Thyroid gland (tissue), 4 donors: ENCODE measurements around the gene KRTAP12-3. TPM values are rescaled to one million over a fixed set of nuclear protein-coding genes. Genes with fewer than 3 reads are reported as not detected.

Experiments used
- DNase-seq, 2 donors: peaks; one replicate each; pipeline ENCODE4 v3.0.0-alpha.2; 2019
- H3K27ac ChIP-seq, 3 donors: fragments of 200-600 bp; sonication (generic); 1 replicate in 2 of 3; 2 replicates in 1 of 3; pipeline ENCODE4 v1.5.1; 2016 to 2019; ENCODE audit warnings: mild to moderate bottlenecking in 1 of 3, moderate library complexity in 1 of 3
- H3K27me3 ChIP-seq: fragments of 200-600 bp; sonication (generic); one replicate; pipeline ENCODE4 v1.5.1; 2019
- H3K36me3 ChIP-seq, 2 donors: fragments of 200-600 bp; sonication (generic); one replicate each; pipeline ENCODE4 v1.5.1; 2016 to 2019
- H3K4me1 ChIP-seq, 2 donors: fragments of 200-600 bp; sonication (generic); one replicate each; pipeline ENCODE4 v1.5.1; 2017 to 2019
- H3K4me3 ChIP-seq, 3 donors: fragments of 200-600 bp; sonication (generic); replicated peaks in 1 of 3; 1 replicate in 2 of 3; 2 replicates in 1 of 3; pipeline ENCODE4 v1.5.1; 2016; ENCODE audit warnings: mild to moderate bottlenecking in 1 of 3
- H3K9me3 ChIP-seq: fragments of 200-600 bp; sonication (generic); one replicate; pipeline ENCODE4 v1.5.1; 2017
- POLR2A ChIP-seq, 2 donors: fragments of 450-650 bp; IDR thresholded peaks; one replicate each; pipeline ENCODE4 v1.6.1; 2017; ENCODE audit warnings: antibody characterized with exemption in 2 of 2, mild to moderate bottlenecking in 2 of 2, moderate library complexity in 1 of 2
- WGBS, 2 donors: methylation state at CpG; one replicate each; pipeline ENCODE4 v1.1.5; 2017; 5-methylcytosine and 5-hydroxymethylcytosine counted together
- intact Hi-C: fragments of 100-400 bp; cut with DNase I; formaldehyde crosslinking; loops from one replicate; pipeline ENCODE4 v1.15.1; 2023
- total RNA-seq, 4 donors: library from RNA; depleted of rRNA; stranded (reverse); fragments of >200 nt; gene quantifications; one replicate each; pipeline ENCODE4 v1.2.3, GENCODE V29; 2016
- TF ChIP-seq, protein P1 (sequence below), 6 experiments: fragments of 200-600 bp in 3 of 6; fragments of 450-650 bp in 3 of 6; sonication (generic) in 3 of 6; IDR thresholded peaks; one replicate each; pipeline ENCODE4 v1.5.1; 2016 to 2019; ENCODE audit warnings: antibody characterized with exemption in 6 of 6, mild to moderate bottlenecking in 2 of 6, inconsistent platforms in 1 of 6, moderate library complexity in 1 of 6

The KRTAP12-3 gene
- total RNA-seq, 4 donors from 2014 or later: not detected

DNA sequence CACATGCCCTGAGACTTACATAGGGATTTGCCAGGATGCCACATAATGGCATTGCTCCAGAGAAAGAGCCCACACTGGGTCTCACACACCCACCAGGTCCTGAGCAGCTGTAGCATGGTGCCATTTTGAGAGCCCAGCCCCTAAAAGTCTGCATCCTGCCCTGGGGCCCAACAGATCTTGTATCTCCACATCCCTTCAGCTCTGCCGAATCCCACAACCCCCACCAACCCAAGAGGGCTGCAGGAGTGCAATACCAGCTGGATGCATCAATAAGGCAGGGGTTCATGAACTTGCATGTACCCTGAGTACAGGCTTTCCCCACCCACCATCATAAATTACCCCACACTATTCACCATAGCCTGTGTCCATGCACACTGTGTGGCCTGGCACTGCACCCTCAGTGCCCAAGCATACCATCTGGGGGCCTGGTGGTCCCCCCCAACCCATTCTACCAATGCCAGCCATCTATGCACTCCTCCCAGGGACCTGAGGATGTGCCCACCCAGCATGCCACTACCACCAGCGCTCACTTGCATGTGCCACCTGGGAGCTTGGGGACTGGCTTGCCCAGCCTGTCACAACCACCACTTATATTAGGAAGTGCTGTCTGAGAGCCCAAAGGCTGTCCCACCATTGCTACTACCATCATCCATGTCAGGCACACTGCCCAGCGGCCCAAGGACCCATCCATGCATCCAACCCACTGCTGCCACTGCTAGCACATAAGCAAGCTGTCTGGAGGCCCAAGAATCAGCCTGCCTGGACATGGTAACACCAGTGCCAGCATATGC, 13.1 kb downstream of the KRTAP12-3 start:
- no peak for TF ChIP-seq POLR2A (IDR thresholded peaks at IDR 0.05)
- TF ChIP-seq, protein P1, sequence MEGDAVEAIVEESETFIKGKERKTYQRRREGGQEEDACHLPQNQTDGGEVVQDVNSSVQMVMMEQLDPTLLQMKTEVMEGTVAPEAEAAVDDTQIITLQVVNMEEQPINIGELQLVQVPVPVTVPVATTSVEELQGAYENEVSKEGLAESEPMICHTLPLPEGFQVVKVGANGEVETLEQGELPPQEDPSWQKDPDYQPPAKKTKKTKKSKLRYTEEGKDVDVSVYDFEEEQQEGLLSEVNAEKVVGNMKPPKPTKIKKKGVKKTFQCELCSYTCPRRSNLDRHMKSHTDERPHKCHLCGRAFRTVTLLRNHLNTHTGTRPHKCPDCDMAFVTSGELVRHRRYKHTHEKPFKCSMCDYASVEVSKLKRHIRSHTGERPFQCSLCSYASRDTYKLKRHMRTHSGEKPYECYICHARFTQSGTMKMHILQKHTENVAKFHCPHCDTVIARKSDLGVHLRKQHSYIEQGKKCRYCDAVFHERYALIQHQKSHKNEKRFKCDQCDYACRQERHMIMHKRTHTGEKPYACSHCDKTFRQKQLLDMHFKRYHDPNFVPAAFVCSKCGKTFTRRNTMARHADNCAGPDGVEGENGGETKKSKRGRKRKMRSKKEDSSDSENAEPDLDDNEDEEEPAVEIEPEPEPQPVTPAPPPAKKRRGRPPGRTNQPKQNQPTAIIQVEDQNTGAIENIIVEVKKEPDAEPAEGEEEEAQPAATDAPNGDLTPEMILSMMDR (IDR thresholded peaks at IDR 0.05): no peak
- Histone ChIP-seq H3K9me3 (no peaks in the 10 kb centered on the region), H3K27me3 (no peaks in the 10 kb centered on the region), H3K4me1 (no peaks in the 10 kb centered on the region), H3K27ac (no peak overlapping the region), H3K36me3 (no peaks in the 10 kb centered on the region), H3K4me3 (no peak overlapping the region)
- no peak for DNase-seq
- intact Hi-C loops: no loop called here
- 83 to 93% methylated on average over 2 to 3 of the region's 3 CpGs for WGBS, 2 donors

DNA sequence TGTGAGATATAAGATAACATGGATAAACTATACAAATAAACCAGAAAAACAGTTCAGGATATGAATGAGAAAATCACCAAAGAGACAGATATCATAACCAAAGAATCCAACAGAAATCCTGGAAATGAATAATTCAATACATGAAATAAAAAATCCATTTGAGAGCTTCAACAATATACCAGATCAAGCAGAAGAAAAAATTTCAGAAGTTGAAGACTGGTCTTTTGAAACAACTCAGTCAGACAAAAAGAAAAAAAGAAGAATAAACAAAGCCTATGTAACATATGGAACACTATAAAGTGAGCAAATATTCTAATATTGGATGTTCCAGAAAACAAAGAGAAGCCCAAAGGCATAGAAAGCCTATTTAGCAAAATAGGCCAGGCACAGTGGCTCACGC, 14.2 kb downstream of the KRTAP12-3 start:
- H3K27ac ChIP-seq: no peak overlapping the region
- no peaks in the 10 kb centered on the region for H3K36me3 ChIP-seq
- no peaks in the 10 kb centered on the region for H3K27me3 ChIP-seq
- H3K4me1 ChIP-seq: no peaks in the 10 kb centered on the region
- H3K9me3 ChIP-seq: no peaks in the 10 kb centered on the region
- no peak overlapping the region for H3K4me3 ChIP-seq
- intact Hi-C loops: no loop called here
- no peak for TF ChIP-seq POLR2A (IDR thresholded peaks at IDR 0.05)
- TF ChIP-seq, protein P1 (IDR thresholded peaks at IDR 0.05): no peak
- 96 to 100% methylated on average over 1 of the region's 1 CpG for WGBS, 2 donors
- DNase-seq: no peak

DNA sequence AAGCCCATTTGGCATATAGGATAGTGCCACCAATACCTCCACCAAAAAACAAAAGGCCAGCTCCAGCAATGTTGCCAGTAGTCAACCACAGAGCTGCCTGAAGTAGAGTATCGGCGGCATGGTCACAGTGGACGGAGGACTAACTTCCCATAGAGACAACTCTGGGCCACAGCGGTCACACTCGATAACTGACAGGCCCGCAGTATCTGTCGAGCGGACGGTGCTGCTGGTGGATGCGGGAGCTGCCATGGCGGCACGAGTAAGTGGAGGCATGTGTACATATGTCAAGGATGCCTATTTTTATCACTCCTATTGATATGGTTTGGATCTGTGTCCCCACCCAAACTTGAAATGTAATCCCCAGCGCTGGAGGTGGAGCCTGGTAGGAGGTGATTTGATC, 20.1 kb downstream of the KRTAP12-3 start:
- no peak for DNase-seq
- Histone ChIP-seq H3K36me3 (no peaks in the 10 kb centered on the region), H3K27ac (no peak overlapping the region), H3K9me3 (no peaks in the 10 kb centered on the region), H3K27me3 (no peaks in the 10 kb centered on the region), H3K4me1 (no peaks in the 10 kb centered on the region), H3K4me3 (no peak overlapping the region)
- WGBS, 2 donors: 90 to 93% methylated on average over 13 of the region's 13 CpGs
- TF ChIP-seq, protein P1 (IDR thresholded peaks at IDR 0.05): no peak
- TF ChIP-seq POLR2A (IDR thresholded peaks at IDR 0.05): no peak
- intact Hi-C loops: no loop called here

DNA sequence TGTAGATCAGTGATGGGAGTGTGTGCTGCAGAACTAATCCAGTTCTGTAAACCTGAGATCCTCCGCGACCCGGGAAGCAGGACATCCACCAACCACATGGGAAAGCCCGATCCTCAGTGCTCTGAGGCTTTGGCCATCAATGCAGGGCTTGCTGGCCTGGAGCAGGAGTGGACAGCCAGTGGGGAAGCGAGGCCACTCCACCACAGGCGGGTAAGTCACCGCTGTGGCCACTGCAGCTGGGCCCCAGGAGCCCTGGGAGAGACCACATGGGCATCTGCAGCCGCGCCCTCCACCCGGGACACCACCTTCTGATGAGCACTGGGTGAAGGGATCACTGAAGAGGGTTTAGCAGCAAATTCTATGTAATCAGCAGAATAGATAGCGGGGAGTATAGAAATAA, 23.4 kb downstream of the KRTAP12-3 start:
- Histone ChIP-seq H3K4me3 (no peak overlapping the region), H3K4me1 (no peaks in the 10 kb centered on the region), H3K27ac (no peak overlapping the region), H3K27me3 (no peaks in the 10 kb centered on the region), H3K9me3 (no peaks in the 10 kb centered on the region), H3K36me3 (no peaks in the 10 kb centered on the region)
- intact Hi-C loops: no loop called here
- DNase-seq: no peak
- TF ChIP-seq, protein P1 (IDR thresholded peaks at IDR 0.05): no peak
- no peak for TF ChIP-seq POLR2A (IDR thresholded peaks at IDR 0.05)
- WGBS, 2 donors: 66 to 80% methylated on average over 11 of the region's 11 CpGs

DNA sequence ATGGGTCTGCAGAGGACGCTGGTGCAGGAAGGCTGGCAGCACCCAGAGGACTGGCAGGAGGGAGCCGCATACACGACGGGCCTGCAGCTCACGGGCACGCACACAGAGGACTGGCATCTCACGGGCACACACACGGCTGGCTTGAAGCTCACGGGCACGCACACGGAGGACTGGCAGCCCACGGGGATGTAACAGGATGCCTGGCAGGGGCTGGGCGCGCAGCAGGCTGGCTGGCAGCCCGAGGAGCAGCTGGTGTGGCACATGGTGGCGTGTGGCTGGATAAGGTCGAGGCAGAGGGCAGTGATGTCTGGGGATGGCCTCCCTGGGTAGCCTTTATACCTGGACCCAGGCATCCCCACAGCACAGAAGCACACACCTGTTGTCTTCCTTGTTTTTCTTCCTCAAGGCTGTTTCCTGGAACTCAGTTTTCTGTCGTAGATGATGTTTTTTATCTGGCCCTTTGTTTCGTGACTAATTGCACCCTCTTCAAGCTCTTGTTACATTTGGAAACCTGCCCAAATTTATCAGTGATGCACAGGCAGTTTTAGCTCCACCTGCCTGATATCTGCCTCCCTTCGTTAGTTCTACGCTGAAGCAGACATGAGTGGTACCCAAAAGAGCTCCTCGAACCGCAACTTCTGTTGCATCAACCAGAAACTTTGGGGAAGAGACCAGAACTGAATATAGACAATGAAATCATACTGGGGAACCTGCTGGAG, 24.3 kb downstream of the KRTAP12-3 start, which contains the start of gene KRTAP12-1:
Gene KRTAP12-1, minus strand, starts transcription at position 303 of the 719 bp plus-strand sequence. Its CDS starts 40 bp downstream, at position 263.
- intact Hi-C loops: no loop called here
- Histone ChIP-seq H3K9me3 (no peaks in the 10 kb centered on the region), H3K27me3 (no peaks in the 10 kb centered on the region), H3K4me3 (no peak within 1 kb of the TSS), H3K4me1 (no peaks in the 10 kb centered on the region), H3K27ac (no peak within 1 kb of the TSS), H3K36me3 (no peaks in the 10 kb centered on the region)
- DNase-seq: no peak
- WGBS, 2 donors: 84 to 92% methylated on average over 14 to 23 of the region's 23 CpGs
- TF ChIP-seq, protein P1 (IDR thresholded peaks at IDR 0.05): no peak
- no peak for TF ChIP-seq POLR2A (IDR thresholded peaks at IDR 0.05)
